Endothelial cell of umbilical vein (primary cell): ENCODE measurements around the gene COQ7.

ENCODE experiments used
- CTCF ChIP-seq, 2 donors: IDR thresholded peaks; 1 replicate in 1 of 2; 2 replicates in 1 of 2; pipeline ENCODE4 v1.5.1; 2011; ENCODE audit warnings: low read length in 2 of 2, mild to moderate bottlenecking in 2 of 2, moderate library complexity in 2 of 2, control low read depth in 1 of 2, inconsistent platforms in 1 of 2, low read depth in 1 of 2; ENCODE audit not compliant: insufficient read depth in 1 of 2; ENCODE audit errors: extremely low read depth in 1 of 2
- POLR2A ChIP-seq: IDR thresholded peaks from 2 replicates; pipeline ENCODE4 v1.6.1; 2012; ENCODE audit warnings: low read depth, mild to moderate bottlenecking, control low read depth, low read length

- no peak for TF ChIP-seq CTCF (IDR thresholded peaks at IDR 0.05; ENCODE audit: extremely low read depth in 1 of 2, insufficient read depth in 1 of 2, low read depth in 1 of 2, low read length in 2 of 2)
- TF ChIP-seq POLR2A = no peak
These were observed 22.6 kb upstream of the COQ7 start for GRCh38 chr16:19044769-19045168.
